Large intestine (tissue), 3 donors: ENCODE data around the gene MYCN. TPM values are rescaled to one million over a fixed set of nuclear protein-coding genes. Genes with fewer than 3 reads are reported as not detected.

Experiments used
- DNase-seq, 2 donors: peaks; one replicate each; pipeline versions ENCODE4 v3.0.0 to v3.0.0-alpha.2; 2013
- H3K27ac ChIP-seq: one replicate; pipeline ENCODE4 v1.5.1; 2013; ENCODE audit warnings: low read length
- H3K27me3 ChIP-seq: 2 replicates; pipeline ENCODE4 v1.6.1; 2013; ENCODE audit warnings: low read length; ENCODE audit not compliant: control insufficient read depth, insufficient read depth
- H3K36me3 ChIP-seq: 2 replicates; pipeline ENCODE4 v1.6.1; 2013; ENCODE audit warnings: low read length; ENCODE audit not compliant: control insufficient read depth, insufficient read depth
- H3K4me1 ChIP-seq: one replicate; pipeline ENCODE4 v1.6.1; 2013; ENCODE audit warnings: low read length; ENCODE audit not compliant: control insufficient read depth, insufficient read depth
- H3K4me3 ChIP-seq: one replicate; pipeline ENCODE4 v1.5.1; 2013; ENCODE audit warnings: low read length
- H3K9me3 ChIP-seq: one replicate; pipeline ENCODE4 v1.6.1; 2013; ENCODE audit warnings: mild to moderate bottlenecking, low read depth, low read length, moderate library complexity; ENCODE audit not compliant: control insufficient read depth
- WGBS: methylation state at CpG from one replicate; pipeline ENCODE4 v1.1.5; 2013; ENCODE audit warnings: low lambda C conversion rate; ENCODE audit not compliant: insufficient coverage; 5-methylcytosine and 5-hydroxymethylcytosine counted together
- polyA plus RNA-seq: library from polyadenylated mRNA; unstranded; fragments of 120-200 nt; gene quantifications from one replicate; pipeline ENCODE4 v1.2.1, GENCODE V29; 2013

The MYCN gene
- polyA plus RNA-seq, 1 donor = 17.9 TPM

DNA sequence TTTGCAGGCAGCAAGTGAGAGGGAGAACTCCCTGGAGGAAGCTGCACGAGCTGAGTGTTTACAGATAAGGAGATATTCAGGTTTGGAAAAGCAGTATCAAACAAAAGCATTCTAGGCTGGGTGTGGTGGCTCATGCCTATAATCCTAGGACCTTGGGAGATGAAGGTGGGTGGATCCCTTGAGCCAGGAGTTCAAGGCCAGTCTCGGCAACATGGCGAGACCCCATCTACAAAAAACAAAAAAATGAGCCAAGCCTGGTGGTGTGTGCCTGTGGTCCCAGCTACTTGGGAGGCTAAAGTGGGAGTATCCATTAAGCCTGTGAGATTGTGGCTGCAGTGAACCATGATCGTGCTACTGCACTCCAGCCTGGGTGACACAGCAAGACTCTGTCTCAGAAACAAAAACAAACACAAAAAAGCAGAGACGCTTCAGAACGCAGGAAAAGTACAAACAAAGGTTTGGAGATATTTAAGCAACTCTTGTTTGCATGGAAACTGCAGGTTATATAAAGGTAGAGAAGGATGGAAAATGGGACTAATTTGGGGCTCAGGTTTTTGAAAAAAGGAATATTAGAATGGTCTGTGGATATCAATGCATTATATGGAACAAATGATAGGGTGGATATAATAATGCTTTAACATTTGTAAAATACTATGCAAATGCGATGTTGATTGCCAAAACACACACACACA is 31.6 kb downstream of the MYCN start:
- no peak overlapping the region for H3K27ac ChIP-seq
- no peaks in the 10 kb centered on the region for H3K36me3 ChIP-seq
- no peak for DNase-seq
- WGBS = 71% methylated on average over 3 of the region's 7 CpGs
- no peaks in the 10 kb centered on the region for H3K9me3 ChIP-seq
- no peaks in the 10 kb centered on the region for H3K4me1 ChIP-seq
- H3K27me3 ChIP-seq = no peaks in the 10 kb centered on the region
- H3K4me3 ChIP-seq = no peak overlapping the region

DNA sequence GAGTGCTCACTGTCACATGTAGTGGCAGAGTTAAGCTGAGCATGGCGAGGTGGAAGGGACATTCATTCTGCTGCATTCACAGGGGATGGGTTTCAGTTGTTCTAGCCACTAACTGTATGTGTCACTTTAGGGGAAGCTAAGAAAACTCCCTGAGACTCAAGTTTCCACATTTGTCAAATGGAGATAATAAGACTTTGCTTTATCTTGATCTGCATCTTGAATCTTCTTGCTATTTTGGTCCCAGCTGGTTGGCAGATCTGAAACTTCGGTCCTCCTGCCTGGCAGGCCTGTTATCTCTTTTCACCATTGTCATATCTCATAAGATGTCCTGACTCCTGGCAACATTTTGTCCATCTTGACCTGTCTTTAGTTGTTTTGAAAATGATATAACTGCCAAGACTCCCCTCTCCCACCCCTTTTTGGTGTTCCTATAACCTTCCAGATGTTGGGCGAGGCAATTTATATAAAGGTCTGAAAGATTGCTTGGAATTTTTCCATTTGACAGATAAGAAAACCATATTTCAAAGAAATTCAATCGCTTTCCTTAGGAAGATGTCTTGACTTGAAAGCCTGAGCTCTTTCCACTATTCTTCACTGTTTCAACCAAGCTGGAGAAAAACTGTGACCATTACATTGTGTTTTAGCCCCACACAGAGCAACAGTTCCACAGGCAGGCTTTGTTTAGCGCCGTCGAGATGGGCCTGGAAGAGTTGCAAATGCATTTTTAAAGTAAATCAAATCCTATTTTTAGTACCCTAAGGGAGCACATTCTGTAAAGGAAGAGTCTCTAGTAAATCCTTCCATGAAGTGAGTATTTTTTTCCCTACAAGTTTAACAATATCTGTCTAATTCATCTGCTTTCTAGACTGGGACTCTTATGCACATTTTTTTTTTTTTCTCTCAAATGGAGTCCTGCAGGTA is 33.4 kb downstream of the MYCN start:
- Histone ChIP-seq H3K36me3 (no peaks in the 10 kb centered on the region), H3K4me3 (no peak overlapping the region), H3K27ac (no peak overlapping the region), H3K4me1 (no peaks in the 10 kb centered on the region), H3K27me3 (no peaks in the 10 kb centered on the region), H3K9me3 (no peaks in the 10 kb centered on the region)
- DNase-seq = no peak
- 80% methylated on average over 1 of the region's 7 CpGs for WGBS

DNA sequence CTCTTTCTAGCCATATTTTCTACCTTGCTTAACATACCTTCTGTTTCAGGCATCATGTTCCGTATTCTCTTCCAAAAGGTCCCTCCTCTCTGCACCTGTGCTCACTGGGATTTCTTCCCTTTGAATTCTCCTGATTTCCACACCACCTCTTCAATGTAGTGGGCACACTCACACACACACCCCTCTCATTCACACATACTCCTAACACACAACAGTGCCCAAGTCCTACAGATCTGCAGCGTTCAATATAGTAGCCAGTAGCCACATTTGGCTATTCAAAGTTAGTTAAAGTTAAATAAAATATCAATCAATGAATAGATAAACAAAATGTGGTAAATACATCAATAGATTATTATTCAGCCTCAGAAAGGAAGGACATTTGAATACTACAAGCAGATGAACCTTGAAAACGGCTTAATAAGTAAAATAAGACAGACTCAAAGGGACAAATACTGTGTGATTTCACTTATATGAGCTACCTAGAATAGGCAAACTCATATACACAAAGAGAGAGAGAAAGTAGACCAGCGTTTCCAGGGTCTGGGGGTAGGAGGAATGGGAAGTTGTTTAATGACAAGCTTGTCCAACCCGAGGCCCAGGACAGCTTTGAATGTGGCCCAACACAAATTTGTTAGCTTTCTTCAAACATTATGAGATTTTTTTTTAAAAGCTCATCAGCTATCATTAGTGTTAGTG is 34.4 kb downstream of the MYCN start:
- Histone ChIP-seq H3K9me3 (no peaks in the 10 kb centered on the region), H3K27ac (no peak overlapping the region), H3K27me3 (no peaks in the 10 kb centered on the region), H3K4me1 (no peaks in the 10 kb centered on the region), H3K4me3 (no peak overlapping the region), H3K36me3 (no peaks in the 10 kb centered on the region)
- 100% methylated on average over 1 of the region's 5 CpGs for WGBS
- no peak for DNase-seq

DNA sequence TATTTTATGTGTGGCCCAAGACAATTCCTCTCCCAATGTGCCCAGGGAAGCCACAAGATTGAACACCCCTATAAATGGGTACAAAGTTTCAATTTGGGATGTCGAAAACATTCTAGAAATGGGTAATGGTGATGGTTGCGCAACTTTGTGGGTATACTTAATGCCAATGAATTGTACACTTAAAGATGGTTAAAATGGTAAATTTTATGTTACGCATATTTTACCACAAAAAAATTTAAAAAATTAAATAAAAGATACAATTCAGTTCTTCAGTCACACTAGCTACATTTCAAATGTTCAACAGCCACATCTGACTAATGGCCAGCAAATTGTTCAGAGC is 34.9 kb downstream of the MYCN start:
- no peaks in the 10 kb centered on the region for H3K36me3 ChIP-seq
- H3K27ac ChIP-seq = no peak overlapping the region
- DNase-seq = no peak
- no peaks in the 10 kb centered on the region for H3K27me3 ChIP-seq
- H3K9me3 ChIP-seq = no peaks in the 10 kb centered on the region
- 100% methylated on average over 1 of the region's 3 CpGs for WGBS
- no peaks in the 10 kb centered on the region for H3K4me1 ChIP-seq
- H3K4me3 ChIP-seq = no peak overlapping the region

DNA sequence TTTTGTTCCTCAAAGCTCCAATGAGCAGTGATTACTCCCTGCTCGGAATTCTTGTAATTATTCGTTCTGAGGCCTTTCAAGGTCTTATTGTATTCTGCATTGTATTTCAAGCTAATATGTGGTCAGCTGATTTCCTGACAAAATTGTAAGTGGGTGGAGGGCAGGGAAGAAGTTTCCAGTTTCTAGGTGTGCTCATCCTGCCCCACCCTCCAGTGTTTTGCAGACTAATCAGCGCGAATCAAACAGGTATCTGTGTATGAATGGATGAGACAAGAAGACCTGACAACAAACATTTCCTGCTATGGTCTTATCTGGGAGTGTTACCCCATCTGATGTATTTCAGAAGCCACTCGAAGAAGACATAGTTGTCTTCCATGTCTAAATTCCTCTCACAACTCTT is 35.3 kb downstream of the MYCN start:
- no peak for DNase-seq
- Histone ChIP-seq H3K4me1 (no peaks in the 10 kb centered on the region), H3K9me3 (no peaks in the 10 kb centered on the region), H3K36me3 (no peaks in the 10 kb centered on the region), H3K27ac (no peak overlapping the region), H3K27me3 (no peaks in the 10 kb centered on the region), H3K4me3 (no peak overlapping the region)
- no CpG with 5 or more reads among the region's 5 CpGs for WGBS

DNA sequence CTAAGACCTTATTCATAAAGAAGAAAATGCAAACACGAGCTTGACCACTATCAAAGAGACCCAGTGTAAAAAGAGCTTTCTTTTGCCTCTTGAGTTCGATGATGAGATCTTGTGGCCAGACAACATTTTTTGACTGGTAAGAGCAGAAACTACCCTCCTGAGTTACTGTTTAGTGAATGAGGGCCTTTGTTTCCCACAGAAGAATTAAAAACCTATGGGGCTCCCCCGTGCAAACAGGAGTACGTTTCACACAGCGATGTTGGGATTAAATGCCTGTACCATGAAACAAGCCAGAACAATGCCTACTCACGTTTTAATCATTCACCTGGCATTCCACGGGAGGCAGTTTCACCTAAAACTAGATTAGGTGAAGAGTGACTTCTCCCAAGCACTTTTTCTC is 36.0 kb downstream of the MYCN start:
- Histone ChIP-seq H3K36me3 (no peaks in the 10 kb centered on the region), H3K4me1 (no peaks in the 10 kb centered on the region), H3K4me3 (no peak overlapping the region), H3K9me3 (no peaks in the 10 kb centered on the region), H3K27ac (no peak overlapping the region), H3K27me3 (no peaks in the 10 kb centered on the region)
- 80% methylated on average over 1 of the region's 7 CpGs for WGBS
- DNase-seq = no peak

DNA sequence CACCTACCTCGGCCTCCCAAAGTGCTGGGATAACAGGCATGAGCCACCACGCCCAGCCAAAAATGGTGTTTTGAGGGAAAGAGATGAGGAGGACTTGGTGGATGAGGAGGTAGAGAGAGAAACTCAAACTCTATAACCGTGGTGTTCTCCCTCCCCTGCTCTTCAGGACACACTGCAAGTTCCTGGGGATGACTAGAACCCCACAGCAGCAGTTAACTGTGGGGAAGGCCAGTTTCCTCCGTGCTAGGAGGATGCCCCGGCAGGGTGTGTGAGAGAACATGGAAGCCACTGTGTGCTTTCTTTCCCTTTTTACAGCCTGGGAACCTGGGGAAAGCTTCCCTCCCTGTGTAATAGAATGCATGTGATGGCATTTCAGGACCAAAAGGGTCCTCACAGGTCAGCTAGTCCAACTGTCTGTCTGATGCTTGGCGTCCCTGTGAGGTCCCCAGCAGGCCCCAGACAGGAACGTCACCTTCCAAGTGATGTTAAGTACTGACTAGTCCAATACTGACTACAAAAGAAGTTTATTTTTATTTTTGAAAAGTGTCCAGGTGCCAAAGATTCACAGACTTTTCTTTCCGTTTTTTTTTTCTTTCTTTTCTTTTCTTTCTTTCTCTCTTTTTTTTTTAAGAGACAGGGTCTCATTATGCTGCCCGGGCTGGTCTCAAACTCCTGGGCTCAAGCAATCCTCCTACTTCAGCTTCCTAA is 38.9 kb downstream of the MYCN start:
- H3K4me1 ChIP-seq = no peaks in the 10 kb centered on the region
- no peaks in the 10 kb centered on the region for H3K9me3 ChIP-seq
- H3K27ac ChIP-seq = no peak overlapping the region
- no peak overlapping the region for H3K4me3 ChIP-seq
- WGBS = 92% methylated on average over 2 of the region's 9 CpGs
- H3K36me3 ChIP-seq = no peaks in the 10 kb centered on the region
- H3K27me3 ChIP-seq = no peaks in the 10 kb centered on the region
- no peak for DNase-seq

DNA sequence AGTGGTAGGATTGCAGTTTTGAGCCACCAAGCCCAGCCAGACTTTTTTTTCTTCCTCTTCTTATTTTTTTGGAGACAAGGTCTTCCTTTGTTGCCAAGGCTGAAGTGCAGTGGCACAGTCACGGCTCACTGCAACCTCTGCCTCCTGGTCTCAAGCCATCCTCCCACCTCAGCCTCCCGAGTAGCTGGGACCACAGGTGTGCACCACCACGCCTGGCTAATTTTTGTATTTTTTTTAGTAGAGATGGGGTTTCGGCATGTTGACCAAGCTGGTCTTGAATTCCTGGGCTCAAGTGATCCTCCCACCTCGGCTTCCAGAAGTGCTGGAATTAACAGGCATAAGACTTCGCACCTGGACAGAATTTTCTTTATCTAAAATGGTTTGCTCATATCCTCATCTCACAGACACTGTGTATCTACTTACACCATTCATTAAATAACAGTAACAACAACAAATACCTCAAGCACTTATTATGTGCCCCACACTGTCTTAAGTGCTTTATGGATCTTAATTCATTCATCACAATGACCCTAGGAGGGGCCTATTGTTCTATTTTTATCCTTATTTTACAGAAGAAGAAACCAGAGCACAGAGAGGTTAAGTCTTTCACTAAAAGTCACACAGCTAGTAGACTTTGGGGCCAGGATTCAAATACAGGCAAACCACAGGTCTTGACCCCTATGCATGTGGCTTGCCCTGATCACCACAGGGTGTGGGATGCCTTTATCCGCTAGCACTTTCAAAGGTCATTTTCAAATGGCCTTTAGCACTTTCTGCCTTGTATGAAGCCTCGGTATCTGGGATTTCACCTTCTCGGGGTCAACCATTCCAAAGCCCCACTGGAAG is 39.6 kb downstream of the MYCN start:
- no peaks in the 10 kb centered on the region for H3K27me3 ChIP-seq
- WGBS = no CpG with 5 or more reads among the region's 9 CpGs
- DNase-seq = no peak
- H3K9me3 ChIP-seq = no peaks in the 10 kb centered on the region
- H3K4me1 ChIP-seq = no peaks in the 10 kb centered on the region
- H3K4me3 ChIP-seq = no peak overlapping the region
- no peaks in the 10 kb centered on the region for H3K36me3 ChIP-seq
- H3K27ac ChIP-seq = no peak overlapping the region

DNA sequence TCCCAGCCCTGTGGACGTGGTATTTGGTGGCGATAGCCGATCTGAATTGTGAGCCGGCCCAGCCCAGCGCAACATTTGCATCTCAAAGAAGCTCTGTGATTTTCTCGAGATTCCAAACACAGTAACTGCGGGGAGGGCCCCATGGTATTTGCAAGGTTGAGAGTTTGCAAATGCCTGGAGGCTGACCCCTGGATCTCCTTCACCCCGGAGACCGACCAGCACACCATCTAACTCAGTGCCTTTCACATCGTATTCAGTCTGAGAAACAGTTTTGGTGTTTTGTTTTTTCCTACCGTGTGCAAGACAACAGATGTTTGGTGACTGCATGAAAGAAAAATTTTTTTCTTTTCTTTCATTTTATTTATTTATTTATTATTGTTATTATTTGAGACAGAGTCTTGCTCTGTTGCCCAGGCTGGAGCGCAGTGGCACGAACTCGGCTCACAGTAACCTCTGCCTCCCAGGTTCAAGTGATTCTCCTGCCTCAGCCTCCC is 40.3 kb downstream of the MYCN start:
- no peak for DNase-seq
- no peaks in the 10 kb centered on the region for H3K4me1 ChIP-seq
- no peak overlapping the region for H3K4me3 ChIP-seq
- no peak overlapping the region for H3K27ac ChIP-seq
- WGBS = 92% methylated on average over 2 of the region's 14 CpGs
- H3K9me3 ChIP-seq = no peaks in the 10 kb centered on the region
- no peaks in the 10 kb centered on the region for H3K36me3 ChIP-seq
- H3K27me3 ChIP-seq = no peaks in the 10 kb centered on the region
